ENCODE results near the gene ZBTB32. TPM values are rescaled to one million over a fixed set of nuclear protein-coding genes. Genes with fewer than 3 reads are reported as not detected.

Gene ZBTB32
- total RNA-seq, 2 experiments from 2014 or later: 2.2 to 3.3 TPM

DNA sequence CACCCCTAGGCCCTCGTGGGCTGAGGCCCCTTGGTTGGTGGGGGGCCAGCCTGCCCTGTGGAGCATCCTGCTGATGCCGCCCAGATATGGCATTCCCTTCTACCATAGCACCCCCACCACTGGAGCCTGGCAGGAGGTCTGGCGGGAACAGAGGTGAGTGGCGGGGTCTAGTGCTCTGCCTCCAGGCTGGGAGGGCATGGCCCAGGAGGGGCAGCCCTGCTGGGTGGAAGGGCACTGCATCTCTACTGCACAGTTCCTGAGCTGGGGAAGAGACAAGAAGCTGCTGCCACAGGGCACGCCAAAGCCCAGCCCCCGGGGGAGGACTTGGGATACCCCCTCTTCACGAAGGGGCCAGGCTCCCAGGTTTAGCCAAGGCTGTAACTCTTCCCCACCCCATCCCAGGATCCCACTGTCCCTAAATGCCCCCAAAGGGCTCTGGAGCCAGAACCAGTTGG lies 11.0 kb downstream of the ZBTB32 start:
- Histone ChIP-seq H3K36me3 (ENCODE audit: insufficient read depth, low read length) (peaks cover 9% of the 10 kb centered on the region), H3K4me3 (ENCODE audit: low read length) (peak overlapping the region; percentile 96), H3K27ac (ENCODE audit: low read depth in 1 of 2, low read length in 2 of 2) (no peak overlapping the region), H3K9me3 (ENCODE audit: control insufficient read depth in 1 of 2, insufficient read depth in 1 of 2, low read length in 2 of 2) (no peaks in the 10 kb centered on the region), H3K4me1 (ENCODE audit: insufficient read depth, low read length) (peaks cover 87% of the 10 kb centered on the region), H3K27me3 (ENCODE audit: control insufficient read depth in 1 of 2, insufficient read depth in 2 of 2, low read length in 2 of 2) (no peaks in the 10 kb centered on the region)
- ChIA-PET CTCF (interaction anchor here (1.0 kb wide), 2 partner anchors 21 to 33 kb away, joined by 3 to 4 read pairs; partner anchors contain the start of gene LIN37), POLR2A (interaction anchor here (0.6 to 6.3 kb wide), 5 partner anchors 13 to 462 kb away, joined by 3 to 63 read pairs (median 3); partner anchors contain the start of gene U2AF1L4)
- ATAC-seq (ENCODE audit: poor library complexity) (no peak), DNase-seq (peak in 1 of 14 experiments; percentile 31)
- intact Hi-C loops (cut with DNase I, micrococcal nuclease): loop anchor here (5.0 to 10.0 kb wide), 3 partner anchors 42 to 451 kb away; partner anchors contain the start of genes COX6B1 (in 1 of the 2), HSPB6 (in 1 of the 2), PROSER3 (in 1 of the 2) and USF2 (in 1 of the 2)
- Mint-ChIP-seq H3K27me3 (no peaks in the 10 kb centered on the region), H3K4me1 (ENCODE audit: low read depth) (peaks cover 77% of the 10 kb centered on the region), H3K4me3 (peak overlapping the region; percentile 93), H3K9me3 (no peaks in the 10 kb centered on the region), H3K27ac (peak overlapping the region; percentile 89), H3K36me3 (ENCODE audit: low read depth) (peaks cover 20% of the 10 kb centered on the region)
- no peak for TF ChIP-seq CTCF (IDR thresholded peaks at IDR 0.05)

DNA sequence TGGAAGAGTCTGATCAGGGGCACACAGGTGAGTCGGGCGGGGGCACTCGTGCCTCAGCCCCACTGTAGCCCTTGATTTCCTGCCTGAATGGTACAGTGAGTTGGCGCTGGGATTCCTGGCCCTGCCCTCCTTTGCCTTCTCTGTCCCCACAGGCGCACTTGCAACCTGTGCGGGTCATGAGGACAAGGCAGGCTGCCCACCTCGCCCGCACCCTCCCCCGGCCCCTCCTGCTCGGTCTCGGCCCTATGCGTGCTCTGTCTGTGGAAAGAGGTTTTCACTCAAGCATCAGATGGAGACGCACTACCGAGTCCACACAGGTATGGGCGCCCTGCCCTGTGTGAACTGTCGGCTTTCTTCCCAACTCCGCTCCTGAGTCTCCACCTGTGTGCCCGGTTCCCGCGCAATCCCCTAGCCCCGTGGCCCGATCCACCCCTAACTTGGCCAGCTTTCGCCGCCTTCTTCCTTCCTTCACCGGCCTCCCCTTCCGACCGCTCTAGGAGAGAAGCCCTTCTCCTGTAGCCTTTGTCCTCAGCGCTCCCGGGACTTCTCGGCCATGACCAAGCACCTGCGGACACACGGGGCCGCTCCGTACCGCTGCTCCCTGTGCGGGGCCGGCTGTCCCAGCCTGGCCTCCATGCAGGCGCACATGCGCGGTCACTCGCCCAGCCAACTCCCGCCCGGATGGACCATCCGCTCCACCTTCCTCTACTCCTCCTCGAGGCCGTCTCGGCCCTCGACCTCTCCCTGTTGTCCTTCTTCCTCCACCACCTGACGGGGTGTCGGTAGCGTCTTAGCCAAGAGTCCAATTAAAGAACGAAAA lies 11.8 kb downstream of the ZBTB32 start:
- ATAC-seq (ENCODE audit: poor library complexity) (no peak), DNase-seq (peak in 3 of 14 experiments; percentile 24 to 54 (median 50))
- TF ChIP-seq CTCF (IDR thresholded peaks at IDR 0.05): no peak
- Histone ChIP-seq H3K9me3 (ENCODE audit: control insufficient read depth in 1 of 2, insufficient read depth in 1 of 2, low read length in 2 of 2) (no peaks in the 10 kb centered on the region), H3K4me3 (ENCODE audit: low read length) (peak overlapping the region; percentile 96), H3K4me1 (ENCODE audit: insufficient read depth, low read length) (peaks cover 79% of the 10 kb centered on the region), H3K27ac (ENCODE audit: low read depth in 1 of 2, low read length in 2 of 2) (peak overlapping the region; percentile 73 to 76), H3K36me3 (ENCODE audit: insufficient read depth, low read length) (peaks cover 15% of the 10 kb centered on the region), H3K27me3 (ENCODE audit: control insufficient read depth in 1 of 2, insufficient read depth in 2 of 2, low read length in 2 of 2) (no peaks in the 10 kb centered on the region)
- peaks cover 70% of the 10 kb centered on the region for H3K4me1 Mint-ChIP-seq (ENCODE audit: low read depth)
- no peaks in the 10 kb centered on the region for H3K27me3 Mint-ChIP-seq
- peak overlapping the region; percentile 89 for H3K27ac Mint-ChIP-seq
- H3K4me3 Mint-ChIP-seq: peak overlapping the region; percentile 93
- ChIA-PET POLR2A (interaction anchor here (0.6 to 6.3 kb wide), 4 partner anchors 14 to 461 kb away, joined by 3 to 63 read pairs (median 3); no protein-coding TSS in a partner anchor), CTCF (interaction anchor here (0.6 to 1.0 kb wide), 4 partner anchors 22 to 214 kb away, joined by 3 to 4 read pairs (median 4); partner anchors contain the start of gene LIN37)
- peaks cover 26% of the 10 kb centered on the region for H3K36me3 Mint-ChIP-seq (ENCODE audit: low read depth)
- no peaks in the 10 kb centered on the region for H3K9me3 Mint-ChIP-seq
- intact Hi-C loops (cut with DNase I, micrococcal nuclease): loop anchor here (1.0 to 10.0 kb wide), 7 partner anchors 22 to 451 kb away; partner anchors contain the start of genes COX6B1 (in 1 of the 2), HSPB6 (in 1 of the 2), PROSER3 (in 1 of the 2) and PSENEN (in 1 of the 2)

Measured in CD4-positive, alpha-beta T cell (primary cell).